Activated CD8-positive, alpha-beta T cell treated with anti-CD3 and anti-CD28 coated beads for 36 hours (primary cell): ENCODE results near the gene COL25A1. TPM values are rescaled to one million over a fixed set of nuclear protein-coding genes. Genes with fewer than 3 reads are reported as not detected.

ENCODE experiments used
- ATAC-seq: fragments of 200-7000 bp; cut with Tn5 transposase; one replicate; pipeline ENCODE4 v1.10.0; 2021; ENCODE audit warnings: mild to moderate bottlenecking, moderate library complexity
- CTCF ChIA-PET: fragments of 350-600 bp; sonication (Branson Sonifier 250); formaldehyde crosslinking; loops from one replicate; lab custom pipeline; 2021; ENCODE audit warnings: antibody characterized with exemption; lab: Charles Lee
- POLR2A ChIA-PET: fragments of 350-600 bp; sonication (Branson Sonifier 250); formaldehyde crosslinking; loops from one replicate; lab custom pipeline; 2021; ENCODE audit warnings: antibody characterized with exemption; lab: Charles Lee
- DNase-seq: peaks from one replicate; pipeline ENCODE4 v3.0.0-alpha.2; 2020
- H3K27ac Mint-ChIP-seq: one replicate; pipeline ENCODE4 v1.8.0; 2021; ENCODE audit warnings: mild to moderate bottlenecking, mixed read lengths
- H3K27me3 Mint-ChIP-seq: one replicate; pipeline ENCODE4 v1.8.0; 2021; ENCODE audit warnings: mixed read lengths
- H3K36me3 Mint-ChIP-seq: one replicate; pipeline ENCODE4 v1.8.0; 2021; ENCODE audit warnings: low read depth, mixed read lengths
- H3K4me1 Mint-ChIP-seq: one replicate; pipeline ENCODE4 v1.8.0; 2021; ENCODE audit warnings: low read depth, mixed read lengths
- H3K4me3 Mint-ChIP-seq: one replicate; pipeline ENCODE4 v1.8.0; 2021; ENCODE audit warnings: mild to moderate bottlenecking, moderate library complexity, mixed read lengths
- H3K9me3 Mint-ChIP-seq: one replicate; pipeline ENCODE4 v1.8.0; 2021; ENCODE audit warnings: mixed read lengths
- CTCF ChIP-seq: fragments of 200-600 bp; IDR thresholded peaks from one replicate; pipeline ENCODE4 v1.8.0; 2022; ENCODE audit warnings: antibody characterized with exemption, mild to moderate bottlenecking
- intact Hi-C: fragments of 100-400 bp; cut with micrococcal nuclease; formaldehyde crosslinking; loops from one replicate; pipeline ENCODE4 v1.10.0; 2022
- total RNA-seq, 2 experiments: library from RNA; stranded (reverse); gene quantifications; one replicate each; pipeline ENCODE4 v1.2.3, GENCODE V29; 2021

Gene COL25A1
- total RNA-seq, 2 experiments from 2014 or later = not detected

GRCh38 chr4:108795733-108796132, 506.7 kb downstream of the COL25A1 start:
- ATAC-seq (no peak), DNase-seq (no peak)
- Mint-ChIP-seq H3K4me3 (no peak overlapping the region), H3K9me3 (no peaks in the 10 kb centered on the region), H3K27ac (no peak overlapping the region), H3K36me3 (no peaks in the 10 kb centered on the region), H3K27me3 (no peaks in the 10 kb centered on the region), H3K4me1 (no peaks in the 10 kb centered on the region)
- ChIA-PET POLR2A (no interaction called here), CTCF (no interaction called here)
- intact Hi-C loops = no loop called here
- no peak for TF ChIP-seq CTCF

GRCh38 chr4:108794136-108794535, 508.3 kb downstream of the COL25A1 start:
- no peak overlapping the region for H3K4me3 Mint-ChIP-seq
- H3K4me1 Mint-ChIP-seq = no peaks in the 10 kb centered on the region
- ATAC-seq = no peak
- no peaks in the 10 kb centered on the region for H3K9me3 Mint-ChIP-seq
- intact Hi-C loops = no loop called here
- no peaks in the 10 kb centered on the region for H3K36me3 Mint-ChIP-seq
- H3K27ac Mint-ChIP-seq = no peak overlapping the region
- TF ChIP-seq CTCF = no peak
- POLR2A ChIA-PET = interaction anchor here (1.0 kb wide), 1 partner anchor 68 kb away, joined by 3 read pairs; no protein-coding TSS in a partner anchor
- CTCF ChIA-PET = no interaction called here
- DNase-seq = no peak
- H3K27me3 Mint-ChIP-seq = no peaks in the 10 kb centered on the region

GRCh38 chr4:108793415-108793814, 509.0 kb downstream of the COL25A1 start:
- ATAC-seq (no peak), DNase-seq (no peak)
- H3K27me3 Mint-ChIP-seq = no peaks in the 10 kb centered on the region
- ChIA-PET POLR2A (interaction anchor here (0.6 to 1.0 kb wide), 2 partner anchors 67 to 909 kb away, joined by 3 read pairs; no protein-coding TSS in a partner anchor), CTCF (no interaction called here)
- TF ChIP-seq CTCF = no peak
- H3K4me1 Mint-ChIP-seq = no peaks in the 10 kb centered on the region
- H3K27ac Mint-ChIP-seq = no peak overlapping the region
- H3K4me3 Mint-ChIP-seq = no peak overlapping the region
- H3K9me3 Mint-ChIP-seq = no peaks in the 10 kb centered on the region
- no peaks in the 10 kb centered on the region for H3K36me3 Mint-ChIP-seq
- intact Hi-C loops = no loop called here

- ChIA-PET POLR2A (no interaction called here), CTCF (no interaction called here)
These were observed 513.7 kb downstream of the COL25A1 start for GRCh38 chr4:108788731-108789130.

GRCh38 chr4:108787724-108788123, 514.7 kb downstream of the COL25A1 start:
- H3K27ac Mint-ChIP-seq = no peak overlapping the region
- ChIA-PET POLR2A (no interaction called here), CTCF (no interaction called here)
- no peak overlapping the region for H3K4me3 Mint-ChIP-seq
- ATAC-seq = no peak
- no peaks in the 10 kb centered on the region for H3K4me1 Mint-ChIP-seq
- no peaks in the 10 kb centered on the region for H3K27me3 Mint-ChIP-seq
- no peaks in the 10 kb centered on the region for H3K36me3 Mint-ChIP-seq
- TF ChIP-seq CTCF = no peak
- no peak for DNase-seq
- intact Hi-C loops = no loop called here
- H3K9me3 Mint-ChIP-seq = no peaks in the 10 kb centered on the region

More at GRCh38 chr4:108788731-108789130, 513.7 kb downstream of the COL25A1 start:
- intact Hi-C loops = no loop called here
- ATAC-seq = no peak
- Mint-ChIP-seq H3K27me3 (no peaks in the 10 kb centered on the region), H3K4me3 (no peak overlapping the region), H3K36me3 (no peaks in the 10 kb centered on the region), H3K27ac (no peak overlapping the region), H3K4me1 (no peaks in the 10 kb centered on the region), H3K9me3 (no peaks in the 10 kb centered on the region)
- no peak for TF ChIP-seq CTCF
- no peak for DNase-seq
